ENCODE data around the gene POU6F1. TPM values are rescaled to one million over a fixed set of nuclear protein-coding genes. Genes with fewer than 3 reads are reported as not detected.

Gene POU6F1
- total and polyA plus RNA-seq, 12 donors, result 4.1 to 13.9 (median 7.8) TPM

- Histone ChIP-seq H3K9me3 (no peaks in the 10 kb centered on the region), H3K4me1 (peaks cover 0 to 3% (median 0%) of the 10 kb centered on the region in 9 donors), H3K36me3 (peaks cover 0 to 47% (median 7%) of the 10 kb centered on the region in 9 donors), H3K27me3 (no peaks in the 10 kb centered on the region), H3K27ac (no peak overlapping the region), H3K4me3 (no peak overlapping the region)
- DNase-seq, result no peak
- TF ChIP-seq, protein P1, sequence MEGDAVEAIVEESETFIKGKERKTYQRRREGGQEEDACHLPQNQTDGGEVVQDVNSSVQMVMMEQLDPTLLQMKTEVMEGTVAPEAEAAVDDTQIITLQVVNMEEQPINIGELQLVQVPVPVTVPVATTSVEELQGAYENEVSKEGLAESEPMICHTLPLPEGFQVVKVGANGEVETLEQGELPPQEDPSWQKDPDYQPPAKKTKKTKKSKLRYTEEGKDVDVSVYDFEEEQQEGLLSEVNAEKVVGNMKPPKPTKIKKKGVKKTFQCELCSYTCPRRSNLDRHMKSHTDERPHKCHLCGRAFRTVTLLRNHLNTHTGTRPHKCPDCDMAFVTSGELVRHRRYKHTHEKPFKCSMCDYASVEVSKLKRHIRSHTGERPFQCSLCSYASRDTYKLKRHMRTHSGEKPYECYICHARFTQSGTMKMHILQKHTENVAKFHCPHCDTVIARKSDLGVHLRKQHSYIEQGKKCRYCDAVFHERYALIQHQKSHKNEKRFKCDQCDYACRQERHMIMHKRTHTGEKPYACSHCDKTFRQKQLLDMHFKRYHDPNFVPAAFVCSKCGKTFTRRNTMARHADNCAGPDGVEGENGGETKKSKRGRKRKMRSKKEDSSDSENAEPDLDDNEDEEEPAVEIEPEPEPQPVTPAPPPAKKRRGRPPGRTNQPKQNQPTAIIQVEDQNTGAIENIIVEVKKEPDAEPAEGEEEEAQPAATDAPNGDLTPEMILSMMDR (IDR thresholded peaks at IDR 0.05), result no peak
- intact Hi-C loops (cut with DNase I), result no loop called here
- 93% methylated on average over 14 of the region's 14 CpGs for WGBS, 2 donors
- no peak for ATAC-seq
Measured at GRCh38 chr12:51189790-51190355, 28.0 kb downstream of the POU6F1 start.

DNA sequence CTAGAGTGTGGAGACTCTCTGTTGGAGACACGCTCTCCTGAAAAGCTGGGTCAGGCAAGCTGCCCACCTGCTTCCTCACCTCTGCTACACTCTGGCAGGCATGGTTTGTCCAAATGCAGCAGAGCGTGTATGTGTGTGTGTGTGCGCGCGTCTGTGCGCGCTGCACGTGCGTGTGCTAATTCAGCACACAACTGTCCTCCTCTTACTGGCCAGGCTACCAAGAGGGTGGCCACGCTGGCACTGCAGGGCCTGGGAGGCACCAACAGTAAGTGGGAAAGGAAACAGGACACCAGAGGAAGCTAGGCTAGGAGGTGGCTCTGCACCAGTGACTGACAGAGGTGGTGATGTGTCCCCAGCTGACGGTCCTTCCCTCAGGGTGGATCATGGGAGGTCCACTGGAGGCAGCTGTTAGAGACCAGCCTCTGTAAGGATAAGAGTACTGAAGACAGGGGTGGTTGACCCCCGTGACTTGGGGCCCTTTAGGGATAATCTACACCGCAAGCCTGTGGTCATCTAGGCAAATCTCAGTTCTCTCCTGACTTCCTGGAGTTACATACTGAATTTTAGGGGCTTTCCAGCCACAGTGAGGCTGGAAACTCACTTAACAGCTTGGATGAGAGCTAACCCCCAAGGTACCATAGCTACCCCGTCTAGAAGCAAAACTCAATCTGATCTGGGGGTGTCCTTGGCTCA, 29.4 kb downstream of the POU6F1 start:
- ATAC-seq (no peak), DNase-seq (no peak)
- intact Hi-C loops (cut with DNase I), result no loop called here
- Histone ChIP-seq H3K27me3 (no peaks in the 10 kb centered on the region), H3K27ac (no peak overlapping the region), H3K9me3 (no peaks in the 10 kb centered on the region), H3K4me1 (peaks cover 0 to 5% (median 0%) of the 10 kb centered on the region in 9 donors), H3K36me3 (peaks cover 0 to 47% (median 7%) of the 10 kb centered on the region in 9 donors), H3K4me3 (no peak overlapping the region)
- 88 to 93% methylated on average over 14 of the region's 14 CpGs for WGBS, 2 donors
- TF ChIP-seq, protein P1 (IDR thresholded peaks at IDR 0.05), result no peak

- peaks cover 0 to 38% (median 7%) of the 10 kb centered on the region in 9 donors for H3K36me3 ChIP-seq
- intact Hi-C loops (cut with DNase I), result no loop called here
- WGBS, 2 donors, result 62 to 76% methylated on average over 5 of the region's 5 CpGs
- ATAC-seq, result no peak
- TF ChIP-seq, protein P1 (IDR thresholded peaks at IDR 0.05), result no peak
- DNase-seq, result no peak
- H3K27ac ChIP-seq, result no peak overlapping the region
- no peak overlapping the region for H3K4me3 ChIP-seq
- H3K4me1 ChIP-seq, result peaks cover 0 to 5% (median 0%) of the 10 kb centered on the region in 9 donors
- H3K27me3 ChIP-seq, result no peaks in the 10 kb centered on the region
- no peaks in the 10 kb centered on the region for H3K9me3 ChIP-seq
Measured at GRCh38 chr12:51187370-51187987, 30.4 kb downstream of the POU6F1 start.

DNA sequence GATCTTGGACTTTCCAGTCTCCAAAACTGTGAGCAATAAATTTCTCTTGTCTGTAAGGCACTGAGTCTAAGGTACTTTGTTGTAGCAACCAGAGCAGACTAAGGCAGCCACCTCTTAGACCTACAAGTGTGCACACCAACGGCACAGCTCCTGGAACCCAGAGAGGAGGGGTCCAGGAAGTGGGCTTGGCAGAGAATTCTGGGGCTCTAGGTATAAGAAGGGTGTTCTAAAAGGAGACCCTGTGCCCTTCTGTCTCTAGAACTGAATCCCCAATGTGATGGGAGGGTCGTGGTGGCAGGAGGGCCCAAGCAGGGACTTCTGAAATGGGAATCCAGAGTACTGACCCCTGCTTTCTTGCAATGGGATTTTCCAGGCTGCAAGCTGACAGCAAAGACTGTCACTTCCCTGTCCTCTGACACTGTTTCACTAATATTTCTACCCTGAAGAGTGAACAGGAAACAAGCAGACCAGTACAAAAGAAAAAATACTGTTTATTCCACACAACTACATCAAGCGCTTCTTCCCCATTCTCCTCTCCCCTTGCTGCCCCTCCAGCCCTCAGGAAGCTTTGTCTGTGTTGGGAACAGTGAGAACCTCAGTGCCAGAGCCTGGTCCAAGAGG, 31.3 kb downstream of the POU6F1 start:
- WGBS, 2 donors, result 62 to 69% methylated on average over 3 of the region's 3 CpGs
- peaks cover 0 to 5% (median 0%) of the 10 kb centered on the region in 9 donors for H3K4me1 ChIP-seq
- intact Hi-C loops (cut with DNase I), result no loop called here
- no peaks in the 10 kb centered on the region for H3K27me3 ChIP-seq
- TF ChIP-seq, protein P1 (IDR thresholded peaks at IDR 0.05), result no peak
- no peak overlapping the region for H3K4me3 ChIP-seq
- H3K9me3 ChIP-seq, result no peaks in the 10 kb centered on the region
- no peak for DNase-seq
- no peak for ATAC-seq
- peaks cover 0 to 29% (median 7%) of the 10 kb centered on the region in 9 donors for H3K36me3 ChIP-seq
- no peak overlapping the region for H3K27ac ChIP-seq

Data from heart right ventricle (tissue), 16 donors.